Keratinocyte (primary cell): ENCODE data around the gene SCTR. TPM values are rescaled to one million over a fixed set of nuclear protein-coding genes. Genes with fewer than 3 reads are reported as not detected.

ENCODE experiments used
- DNase-seq: peaks from one replicate; pipeline ENCODE4 v3.0.0-alpha.2; 2011; ENCODE audit warnings: low read depth, missing footprints, low spot score
- FAIRE-seq: peaks from 2 replicates; lab custom pipeline; 2011; peaks lifted over from hg19 to GRCh38; lab: Jason Lieb, UNC
- H2AFZ ChIP-seq: 2 replicates; pipeline ENCODE4 v1.6.0; 2012; ENCODE audit warnings: low read length, control low read depth, inconsistent platforms; ENCODE audit not compliant: control insufficient read depth
- H3K27ac ChIP-seq: 2 replicates; pipeline ENCODE4 v1.5.1; 2011; ENCODE audit warnings: low read length; ENCODE audit not compliant: control insufficient read depth, insufficient read depth
- H3K27me3 ChIP-seq: 3 replicates; pipeline ENCODE4 v1.6.0; 2011; ENCODE audit warnings: low read length; ENCODE audit not compliant: control insufficient read depth, insufficient read depth; ENCODE audit errors: extremely low read depth
- H3K36me3 ChIP-seq, 2 experiments: 2 replicates in 1 of 2; 3 replicates in 1 of 2; pipeline ENCODE4 v1.5.1; 2011; ENCODE audit warnings: low read length in 2 of 2, mild to moderate bottlenecking in 1 of 2; ENCODE audit not compliant: control insufficient read depth in 2 of 2, insufficient read depth in 2 of 2; ENCODE audit errors: extremely low read depth in 1 of 2
- H3K4me1 ChIP-seq: 3 replicates; pipeline ENCODE4 v1.5.1; 2011; ENCODE audit warnings: low read length; ENCODE audit not compliant: control insufficient read depth, insufficient read depth; ENCODE audit errors: extremely low read depth
- H3K4me2 ChIP-seq: 3 replicates; pipeline ENCODE4 v1.6.0; 2011; ENCODE audit warnings: low read depth, low read length; ENCODE audit not compliant: control insufficient read depth, insufficient read depth; ENCODE audit errors: extremely low read depth
- H3K4me3 ChIP-seq, 3 experiments: fragments of 200-600 bp in 1 of 3; sonication (generic) in 1 of 3; 2 replicates in 2 of 3; 3 replicates in 1 of 3; pipeline ENCODE4 v1.5.1; 2011 to 2016; ENCODE audit warnings: low read length in 3 of 3, mild to moderate bottlenecking in 3 of 3, control low read depth in 2 of 3, inconsistent platforms in 1 of 3, low read depth in 1 of 3, mixed read lengths in 1 of 3, mixed run types in 1 of 3, moderate library complexity in 1 of 3; ENCODE audit not compliant: control insufficient read depth in 2 of 3, insufficient read depth in 2 of 3; ENCODE audit errors: extremely low read depth in 1 of 3
- H3K79me2 ChIP-seq: 2 replicates; pipeline ENCODE4 v1.6.0; 2012; ENCODE audit warnings: low read length; ENCODE audit not compliant: control insufficient read depth, insufficient read depth
- H3K9ac ChIP-seq: 3 replicates; pipeline ENCODE4 v1.6.0; 2011; ENCODE audit warnings: low read length; ENCODE audit not compliant: control insufficient read depth, insufficient read depth; ENCODE audit errors: extremely low read depth
- H3K9me1 ChIP-seq: 3 replicates; pipeline ENCODE4 v1.6.0; 2011; ENCODE audit warnings: low read length; ENCODE audit not compliant: control insufficient read depth, insufficient read depth; ENCODE audit errors: extremely low read depth
- H3K9me3 ChIP-seq: 2 replicates; pipeline ENCODE4 v1.5.1; 2012; ENCODE audit warnings: low read depth, low read length; ENCODE audit not compliant: control insufficient read depth
- H4K20me1 ChIP-seq: 3 replicates; pipeline ENCODE4 v1.6.0; 2011; ENCODE audit warnings: low read length; ENCODE audit not compliant: control insufficient read depth, insufficient read depth; ENCODE audit errors: extremely low read depth
- EZH2 ChIP-seq: IDR thresholded peaks from one replicate; pipeline ENCODE4 v1.6.1; 2012; ENCODE audit warnings: inconsistent platforms, mild to moderate bottlenecking, low read length, moderate library complexity
- dilution Hi-C: fragments of 300-500 bp; cut with MboI; formaldehyde crosslinking; loops from one replicate; pipeline ENCODE4 v1.7.0; 2020; ENCODE audit warnings: low sequenced_read_pairs; ENCODE audit not compliant: extremely low pct_ligation_motif_present
- polyA plus RNA-seq, 5 experiments: library from polyadenylated mRNA; depleted of rRNA in 3 of 5; stranded (reverse) in 3 of 5; stranded (forward) in 1 of 5; unstranded in 1 of 5; fragments of >200 nt; gene quantifications; 1 replicate in 1 of 5; 2 replicates in 3 of 5; 3 replicates in 1 of 5; pipeline versions ENCODE4 v1.2.1 to v1.2.3, GENCODE V29; 2011 to 2012; ENCODE audit warnings: missing spikeins in 2 of 5, low read depth in 1 of 5, low replicate concordance in 1 of 5
- TF ChIP-seq, protein P1 (sequence below), 3 experiments: IDR thresholded peaks in 1 of 3; conservative IDR thresholded peaks in 1 of 3; optimal IDR thresholded peaks in 1 of 3; 2 replicates in 2 of 3; 3 replicates in 1 of 3; pipeline versions ENCODE3 to v1.5.1; 2011; ENCODE audit warnings: low read length in 3 of 3, mild to moderate bottlenecking in 3 of 3, moderate library complexity in 2 of 3, control low read depth in 1 of 3, inconsistent platforms in 1 of 3; ENCODE audit not compliant: insufficient read depth in 2 of 3; ENCODE audit errors: extremely low read depth in 1 of 3

Gene SCTR
- polyA plus RNA-seq, 1 donor (not counting 4 experiments of a cell fraction or from before 2014, with no cell fraction given): not detected

DNA sequence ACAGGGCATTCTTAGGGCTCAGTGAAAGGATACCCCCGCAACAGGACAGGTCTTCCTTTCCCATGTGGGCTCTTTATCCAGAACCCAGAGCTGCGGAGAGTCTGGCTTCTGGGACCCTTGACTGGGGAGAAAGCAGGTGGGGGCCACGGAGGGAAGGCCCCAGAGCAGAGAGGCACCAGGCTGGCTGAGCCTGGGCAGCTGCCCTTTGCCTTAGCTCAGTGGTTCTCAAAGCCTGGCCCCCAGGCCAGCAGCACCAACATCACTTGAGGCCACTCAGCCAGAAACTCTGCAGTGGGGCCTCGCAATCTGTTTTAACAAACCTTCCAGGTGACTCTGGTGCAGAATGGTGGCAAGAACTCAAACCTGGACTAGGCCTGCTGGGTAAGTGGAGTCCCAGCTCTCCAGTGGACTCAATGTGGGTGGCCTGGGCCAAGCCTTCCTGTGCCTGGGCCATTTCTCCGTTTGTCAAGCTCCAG lies 94.2 kb downstream of the SCTR start:
- Histone ChIP-seq H3K4me3 (no peak overlapping the region), H4K20me1 (no peaks in the 10 kb centered on the region), H3K27ac (no peak overlapping the region), H2AFZ (no peak overlapping the region), H3K4me2 (no peak overlapping the region), H3K36me3 (no peaks in the 10 kb centered on the region), H3K79me2 (no peaks in the 10 kb centered on the region), H3K9ac (no peak overlapping the region), H3K9me1 (no peaks in the 10 kb centered on the region), H3K4me1 (peaks cover 14% of the 10 kb centered on the region), H3K27me3 (peaks cover 43% of the 10 kb centered on the region), H3K9me3 (no peaks in the 10 kb centered on the region)
- TF ChIP-seq, protein P1, sequence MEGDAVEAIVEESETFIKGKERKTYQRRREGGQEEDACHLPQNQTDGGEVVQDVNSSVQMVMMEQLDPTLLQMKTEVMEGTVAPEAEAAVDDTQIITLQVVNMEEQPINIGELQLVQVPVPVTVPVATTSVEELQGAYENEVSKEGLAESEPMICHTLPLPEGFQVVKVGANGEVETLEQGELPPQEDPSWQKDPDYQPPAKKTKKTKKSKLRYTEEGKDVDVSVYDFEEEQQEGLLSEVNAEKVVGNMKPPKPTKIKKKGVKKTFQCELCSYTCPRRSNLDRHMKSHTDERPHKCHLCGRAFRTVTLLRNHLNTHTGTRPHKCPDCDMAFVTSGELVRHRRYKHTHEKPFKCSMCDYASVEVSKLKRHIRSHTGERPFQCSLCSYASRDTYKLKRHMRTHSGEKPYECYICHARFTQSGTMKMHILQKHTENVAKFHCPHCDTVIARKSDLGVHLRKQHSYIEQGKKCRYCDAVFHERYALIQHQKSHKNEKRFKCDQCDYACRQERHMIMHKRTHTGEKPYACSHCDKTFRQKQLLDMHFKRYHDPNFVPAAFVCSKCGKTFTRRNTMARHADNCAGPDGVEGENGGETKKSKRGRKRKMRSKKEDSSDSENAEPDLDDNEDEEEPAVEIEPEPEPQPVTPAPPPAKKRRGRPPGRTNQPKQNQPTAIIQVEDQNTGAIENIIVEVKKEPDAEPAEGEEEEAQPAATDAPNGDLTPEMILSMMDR (optimal IDR thresholded peaks at IDR 0.05 in 1 of 3, IDR thresholded peaks at IDR 0.05 in 1 of 3, conservative IDR thresholded peaks at IDR 0.05 in 1 of 3; ENCODE audit: extremely low read depth in 1 of 3, insufficient read depth in 2 of 3, low read length in 3 of 3): no peak
- no peak for TF ChIP-seq EZH2
- dilution Hi-C loops: no loop called here
- no peak for FAIRE-seq
- no peak for DNase-seq

DNA sequence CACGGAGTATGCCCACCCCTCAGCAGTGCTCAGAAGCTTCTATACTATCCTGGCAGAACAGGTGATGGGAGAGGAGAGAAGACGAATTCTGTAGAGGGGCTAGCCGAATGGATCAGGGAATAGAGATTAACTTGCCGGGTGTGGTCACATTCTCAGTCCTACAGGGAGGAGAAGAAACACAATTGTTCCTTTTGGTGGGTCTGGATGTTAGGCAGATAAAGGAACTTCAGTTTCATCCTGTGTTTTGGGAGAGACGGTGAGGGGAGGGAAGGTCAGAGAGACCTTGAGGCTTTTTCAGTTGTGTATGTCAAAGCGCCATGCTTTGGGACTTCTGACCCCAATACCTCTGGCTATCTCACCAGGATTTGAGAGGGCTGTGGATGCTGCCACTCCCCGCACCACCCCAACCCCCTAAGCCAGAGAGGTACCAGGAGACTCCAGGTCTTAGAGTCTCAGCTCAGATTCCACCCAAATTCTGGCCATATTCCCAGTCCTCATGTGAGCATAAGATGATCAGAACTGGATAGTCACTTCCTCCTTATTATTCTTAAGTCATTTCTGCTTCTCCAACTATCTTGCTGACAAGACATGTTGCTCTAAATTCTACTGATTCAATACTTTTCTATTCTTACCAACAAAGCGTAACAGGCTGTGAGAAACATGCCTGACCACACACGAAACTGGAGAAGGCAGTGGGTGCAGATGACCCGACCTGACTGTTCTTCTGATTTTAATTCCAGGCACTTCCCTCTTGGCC lies 94.9 kb downstream of the SCTR start:
- H3K4me2 ChIP-seq: no peak overlapping the region
- H2AFZ ChIP-seq: no peak overlapping the region
- H3K4me1 ChIP-seq: peaks cover 9% of the 10 kb centered on the region
- H3K9me1 ChIP-seq: no peaks in the 10 kb centered on the region
- no peak overlapping the region for H3K9ac ChIP-seq
- H3K27ac ChIP-seq: no peak overlapping the region
- dilution Hi-C loops: no loop called here
- H4K20me1 ChIP-seq: no peaks in the 10 kb centered on the region
- peaks cover 43% of the 10 kb centered on the region for H3K27me3 ChIP-seq
- no peaks in the 10 kb centered on the region for H3K36me3 ChIP-seq
- no peak overlapping the region for H3K4me3 ChIP-seq
- TF ChIP-seq, protein P1 (optimal IDR thresholded peaks at IDR 0.05 in 1 of 3, IDR thresholded peaks at IDR 0.05 in 1 of 3, conservative IDR thresholded peaks at IDR 0.05 in 1 of 3; ENCODE audit: extremely low read depth in 1 of 3, insufficient read depth in 2 of 3, low read length in 3 of 3): no peak
- peak; percentile 9 for TF ChIP-seq EZH2
- DNase-seq (no peak), FAIRE-seq (no peak)
- no peaks in the 10 kb centered on the region for H3K79me2 ChIP-seq
- H3K9me3 ChIP-seq: no peaks in the 10 kb centered on the region
